ENCODE data around the gene USP17L28. TPM values are rescaled to one million over a fixed set of nuclear protein-coding genes. Genes with fewer than 3 reads are reported as not detected.
"Not testable (repeated sequence)": the region's sequence is repeated elsewhere in the genome, so short reads cannot be mapped to it uniquely, and the experiment has no call there.

The USP17L28 gene
- total RNA-seq, 1 experiment from 2014 or later = not detected

GRCh38 chr4:9384126-9384525 lies 35.4 kb downstream of the USP17L28 start:
- no peak for TF ChIP-seq CTCF (conservative IDR thresholded peaks at IDR 0.05; ENCODE audit: low read depth, low read length)
- TF ChIP-seq EZH2 (IDR thresholded peaks at IDR 0.05; ENCODE audit: borderline replicate concordance, low read depth, low read length, poor library complexity, severe bottlenecking) = no peak

GRCh38 chr4:9389001-9389400 lies 40.3 kb downstream of the USP17L28 start:
- H3K4me3 ChIP-seq (ENCODE audit: low read depth, low read length, poor library complexity, severe bottlenecking); H3K36me3 ChIP-seq (ENCODE audit: insufficient read depth, low read length, poor library complexity, severe bottlenecking); H3K27ac ChIP-seq (ENCODE audit: low read depth, low read length, poor library complexity, severe bottlenecking); intact Hi-C loops (cut with micrococcal nuclease; ENCODE audit: unreplicated experiment); DNase-seq (ENCODE audit: low spot score); H3K9me3 ChIP-seq (ENCODE audit: low read depth, low read length, poor library complexity, severe bottlenecking); POLR2A ChIA-PET (ENCODE audit: low non-redundant PET); CTCF ChIA-PET; H3K4me1 ChIP-seq (ENCODE audit: insufficient read depth, low read length, poor library complexity, severe bottlenecking); BruUV-seq (replicated peaks); H3K27me3 ChIP-seq (replicated peaks; ENCODE audit: insufficient read depth, low read depth, low read length, poor library complexity): not testable (repeated sequence)

More at GRCh38 chr4:9384126-9384525, 35.4 kb downstream of the USP17L28 start:
- BruUV-seq (replicated peaks) = no TSS peak
- H3K4me1 ChIP-seq (ENCODE audit: insufficient read depth, low read length, poor library complexity, severe bottlenecking) = no peaks in the 10 kb centered on the region
- H3K27me3 ChIP-seq (replicated peaks; ENCODE audit: insufficient read depth, low read depth, low read length, poor library complexity) = no peaks in the 10 kb centered on the region
- intact Hi-C loops (cut with micrococcal nuclease; ENCODE audit: unreplicated experiment) = no loop called here
- no peak for DNase-seq (ENCODE audit: low spot score)
- ChIA-PET POLR2A (ENCODE audit: low non-redundant PET) (no interaction called here), CTCF (no interaction called here)
- no peaks in the 10 kb centered on the region for H3K9me3 ChIP-seq (ENCODE audit: low read depth, low read length, poor library complexity, severe bottlenecking)
- H3K36me3 ChIP-seq (ENCODE audit: insufficient read depth, low read length, poor library complexity, severe bottlenecking) = no peaks in the 10 kb centered on the region
- H3K27ac ChIP-seq (ENCODE audit: low read depth, low read length, poor library complexity, severe bottlenecking) = no peak overlapping the region
- H3K4me3 ChIP-seq (ENCODE audit: low read depth, low read length, poor library complexity, severe bottlenecking) = no peak overlapping the region

Other genes with a start within 250 kb of the USP17L28 start
- not detected in 2 replicates for gene FAM90A26, start 178.5 kb upstream of the USP17L28 start, total RNA-seq (2021)
- not detected in 2 replicates for gene USP17L10, start 138.2 kb upstream of the USP17L28 start, total RNA-seq (2021)
- 0.24 TPM in 1 of 2 replicates, not detected in the other for gene USP17L11, start 133.5 kb upstream of the USP17L28 start, total RNA-seq (2021)
- gene USP17L12, start 128.7 kb upstream of the USP17L28 start, total RNA-seq (2021) = not detected in 2 replicates
- not detected in 2 replicates for gene USP17L13, start 124.0 kb upstream of the USP17L28 start, total RNA-seq (2021)
- gene USP17L15, start 114.5 kb upstream of the USP17L28 start, total RNA-seq (2021) = not detected in 2 replicates
- gene USP17L17, start 105.0 kb upstream of the USP17L28 start, total RNA-seq (2021) = not detected in 2 replicates
- gene USP17L18, start 100.3 kb upstream of the USP17L28 start, total RNA-seq (2021) = not detected in 2 replicates
- gene USP17L19, start 95.5 kb upstream of the USP17L28 start, total RNA-seq (2021) = not detected in 2 replicates
- not detected in 2 replicates for gene USP17L20, start 90.8 kb upstream of the USP17L28 start, total RNA-seq (2021)
- not detected in 2 replicates for gene USP17L21, start 86.0 kb upstream of the USP17L28 start, total RNA-seq (2021)
- gene USP17L22, start 81.3 kb upstream of the USP17L28 start, total RNA-seq (2021) = not detected in 2 replicates
- not detected in 2 replicates for gene USP17L24, start 23.7 kb upstream of the USP17L28 start, total RNA-seq (2021)
- gene USP17L25, start 19.0 kb upstream of the USP17L28 start, total RNA-seq (2021) = not detected in 2 replicates
- not detected in 2 replicates for gene USP17L26, start 14.2 kb upstream of the USP17L28 start, total RNA-seq (2021)
- not detected in 2 replicates for gene USP17L5, start 9.5 kb upstream of the USP17L28 start, total RNA-seq (2021)
- gene USP17L27, start 4.7 kb upstream of the USP17L28 start, total RNA-seq (2021) = not detected in 2 replicates
- gene USP17L29, start 4.7 kb downstream of the USP17L28 start, total RNA-seq (2021) = not detected in 2 replicates
- gene USP17L30, start 14.2 kb downstream of the USP17L28 start, total RNA-seq (2021) = not detected in 2 replicates
- gene DEFB131A, start 95.5 kb downstream of the USP17L28 start, total RNA-seq (2021) = not detected in 2 replicates